HG03039 (cell line): ENCODE data around the gene PAWR.

Experiments used
- ATAC-seq: cut with Tn5 transposase; IDR thresholded peaks from one replicate; pipeline ENCODE4 v1.9.1; 2021; ENCODE audit warnings: mild to moderate bottlenecking, moderate library complexity; ENCODE audit not compliant: unreplicated experiment

PAWR gene

GRCh38 chr12:79690638-79691510 lies at the start of gene PAWR:
Gene PAWR, minus strand, starts transcription at chr12:79690964. Its CDS starts 720 bp downstream, at chr12:79690244.
- ATAC-seq, result peak; percentile 51

GRCh38 chr12:79737875-79738718 lies 47.3 kb upstream of the PAWR start:
- no peak for ATAC-seq

GRCh38 chr12:79732638-79733037 lies 41.9 kb upstream of the PAWR start:
- ATAC-seq, result no peak

- no peak for ATAC-seq
These were observed 35.2 kb upstream of the PAWR start for GRCh38 chr12:79725987-79726386.

GRCh38 chr12:79717006-79717405 lies 26.2 kb upstream of the PAWR start:
- ATAC-seq, result no peak

GRCh38 chr12:79715308-79715707 lies 24.5 kb upstream of the PAWR start:
- ATAC-seq, result no peak

- no peak for ATAC-seq
These were observed 20.1 kb upstream of the PAWR start for GRCh38 chr12:79710707-79711483.

GRCh38 chr12:79707830-79708229 lies 17.1 kb upstream of the PAWR start:
- no peak for ATAC-seq

GRCh38 chr12:79706676-79707075 lies 15.9 kb upstream of the PAWR start:
- no peak for ATAC-seq

- no peak for ATAC-seq
These were observed 15.4 kb upstream of the PAWR start for GRCh38 chr12:79706156-79706555.

- no peak for ATAC-seq
These were observed 8.2 kb upstream of the PAWR start for GRCh38 chr12:79698966-79699365.

- ATAC-seq, result no peak
These were observed 5.7 kb upstream of the PAWR start for GRCh38 chr12:79696416-79696815.

- ATAC-seq, result no peak
These were observed 2.3 kb upstream of the PAWR start for GRCh38 chr12:79692860-79693577.

- ATAC-seq, result no peak
These were observed 916 bp upstream of the PAWR start for GRCh38 chr12:79691511-79692248.

GRCh38 chr12:79690142-79690637 lies 574 bp downstream of the PAWR start:
- ATAC-seq, result peak; percentile 17

GRCh38 chr12:79689477-79690141 lies 1.2 kb downstream of the PAWR start:
- peak; percentile 21 for ATAC-seq

- ATAC-seq, result no peak
These were observed 1.7 kb downstream of the PAWR start for GRCh38 chr12:79689061-79689476.

GRCh38 chr12:79688376-79689060 lies 2.2 kb downstream of the PAWR start:
- no peak for ATAC-seq
